SK-N-SH (cell line): ENCODE results near the gene POLD2. TPM values are rescaled to one million over a fixed set of nuclear protein-coding genes. Genes with fewer than 3 reads are reported as not detected.

ENCODE experiments used
- CTCF ChIA-PET: fragments of 300-600, 350-600 bp; formaldehyde crosslinking; extraction: SDS; loops from one replicate; lab custom pipeline; 2021; lab: Yijun Ruan, JAX
- POLR2A ChIA-PET: fragments of 350-600 bp; sonication (Branson Sonifier 250); formaldehyde crosslinking; extraction: SDS; loops from one replicate; lab custom pipeline; 2020; ENCODE audit warnings: antibody characterized with exemption, inconsistent platforms; lab: Yijun Ruan, JAX
- DNase-seq: peaks from one replicate; pipeline ENCODE4 v3.0.0; 2012
- H2AFZ ChIP-seq: fragments of 200-600 bp; sonication (generic); 2 replicates; pipeline ENCODE4 v1.8.1; 2016; ENCODE audit warnings: antibody characterized with exemption, mild to moderate bottlenecking, low read depth
- H3F3A ChIP-seq: fragments of 200-600 bp; sonication (generic); replicated peaks from 2 replicates; pipeline ENCODE3; 2016; ENCODE audit warnings: antibody characterized with exemption, mild to moderate bottlenecking; ENCODE audit not compliant: insufficient read depth
- H3K27ac ChIP-seq, 2 experiments: fragments of 200-500 bp in 1 of 2; fragments of 200-600 bp in 1 of 2; sonication (Bioruptor generic) in 1 of 2; sonication (generic), shearing (Covaris generic) in 1 of 2; 2 replicates each; pipeline versions ENCODE4 v1.5.1 to v1.6.1; 2014 to 2016; ENCODE audit warnings: low read depth in 2 of 2, inconsistent platforms in 1 of 2, low read length in 1 of 2, mild to moderate bottlenecking in 1 of 2, mixed read lengths in 1 of 2
- H3K27me3 ChIP-seq: fragments of 200-600 bp; sonication (generic), shearing (Covaris generic); 2 replicates; pipeline ENCODE4 v1.6.1; 2016; ENCODE audit warnings: mixed run types; ENCODE audit not compliant: insufficient read depth
- H3K36me3 ChIP-seq, 2 experiments: fragments of 200-500 bp in 1 of 2; fragments of 200-600 bp in 1 of 2; sonication (Bioruptor generic) in 1 of 2; sonication (generic) in 1 of 2; replicated peaks in 1 of 2; 2 replicates each; pipeline versions ENCODE3 to v1.5.1; 2014 to 2016; ENCODE audit warnings: low read length in 1 of 2, mild to moderate bottlenecking in 1 of 2; ENCODE audit not compliant: insufficient read depth in 2 of 2, control insufficient read depth in 1 of 2
- H3K4me1 ChIP-seq, 2 experiments: fragments of 200-500 bp in 1 of 2; fragments of 200-600 bp in 1 of 2; sonication (Bioruptor generic) in 1 of 2; sonication (generic), shearing (Covaris generic) in 1 of 2; 2 replicates each; pipeline versions ENCODE4 v1.5.1 to v1.6.1; 2014 to 2016; ENCODE audit warnings: low read depth in 1 of 2, low read length in 1 of 2, mixed run types in 1 of 2; ENCODE audit not compliant: insufficient read depth in 2 of 2, control insufficient read depth in 1 of 2
- H3K4me2 ChIP-seq: fragments of 200-600 bp; sonication (generic), shearing (Covaris generic); 2 replicates; pipeline ENCODE4 v1.6.1; 2017; ENCODE audit warnings: mixed run types
- H3K4me3 ChIP-seq, 2 experiments: fragments of 200-500 bp in 1 of 2; fragments of 200-600 bp in 1 of 2; sonication (Bioruptor generic) in 1 of 2; sonication (generic), shearing (Covaris generic) in 1 of 2; 2 replicates each; pipeline versions ENCODE4 v1.5.1 to v1.8.1; 2014 to 2016; ENCODE audit warnings: low read depth in 2 of 2, inconsistent platforms in 1 of 2, low read length in 1 of 2, mild to moderate bottlenecking in 1 of 2, mixed read lengths in 1 of 2, moderate library complexity in 1 of 2
- H3K79me2 ChIP-seq: fragments of 200-600 bp; sonication (generic); 2 replicates; pipeline ENCODE4 v1.8.1; 2017; ENCODE audit warnings: mild to moderate bottlenecking; ENCODE audit not compliant: insufficient read depth
- H3K9ac ChIP-seq: fragments of 200-600 bp; sonication (generic); 2 replicates; pipeline ENCODE4 v1.6.1; 2017; ENCODE audit warnings: mixed run types
- H3K9me2 ChIP-seq: fragments of 200-600 bp; sonication (generic); 2 replicates; pipeline ENCODE4 v1.6.1; 2017; ENCODE audit warnings: mixed run types
- H3K9me3 ChIP-seq: fragments of 200-600 bp; sonication (generic); 2 replicates; pipeline ENCODE4 v1.6.1; 2017; ENCODE audit warnings: mixed run types, mild to moderate bottlenecking, moderate library complexity
- H4K20me1 ChIP-seq: fragments of 200-600 bp; sonication (generic); 2 replicates; pipeline ENCODE4 v1.6.1; 2017; ENCODE audit warnings: mild to moderate bottlenecking, mixed run types; ENCODE audit not compliant: insufficient read depth
- CHD2 ChIP-seq: fragments of 150-350 bp; IDR thresholded peaks from 2 replicates; pipeline ENCODE4 v1.6.1; 2018; ENCODE audit warnings: low read length; ENCODE audit not compliant: partially characterized antibody
- EZH2phosphoT487 ChIP-seq: fragments of 200-600 bp; sonication (generic); IDR thresholded peaks from 2 replicates; pipeline ENCODE4 v1.6.1; 2017; ENCODE audit warnings: low read depth, mixed run types, mild to moderate bottlenecking, antibody characterized with exemption, moderate library complexity, borderline replicate concordance
- FOSL2 ChIP-seq: IDR thresholded peaks from 2 replicates; pipeline ENCODE4 v1.4.0; 2012; ENCODE audit warnings: low read depth, mild to moderate bottlenecking, moderate library complexity, borderline replicate concordance
- GATA2 ChIP-seq: sonication (generic); formaldehyde crosslinking; IDR thresholded peaks from 2 replicates; pipeline ENCODE4 v1.5.0; 2020; ENCODE audit warnings: mild to moderate bottlenecking, missing genetic modification reagents
- JUND ChIP-seq: IDR thresholded peaks from 2 replicates; pipeline ENCODE4 v1.4.0; 2012
- MXI1 ChIP-seq: IDR thresholded peaks from 2 replicates; pipeline ENCODE4 v1.6.1; 2012; ENCODE audit warnings: mild to moderate bottlenecking, low read depth, low read length, improper control_type of control experiment
- RAD21 ChIP-seq: IDR thresholded peaks from 2 replicates; pipeline ENCODE4 v1.6.1; 2012; ENCODE audit warnings: mild to moderate bottlenecking, low read length
- RCOR1 ChIP-seq: fragments of 150-350 bp; IDR thresholded peaks from 2 replicates; pipeline ENCODE4 v1.6.1; 2017; ENCODE audit warnings: antibody characterized with exemption, low read length
- RXRA ChIP-seq: IDR thresholded peaks from 2 replicates; pipeline ENCODE4 v1.4.0; 2012; ENCODE audit warnings: low read depth, mild to moderate bottlenecking, borderline replicate concordance
- WGBS: methylation state at CpG from one replicate; pipeline ENCODE4 v1.1.6; 2017; ENCODE audit warnings: low lambda C conversion rate; 5-methylcytosine and 5-hydroxymethylcytosine counted together
- polyA plus RNA-seq, 3 experiments: library from polyadenylated mRNA; depleted of rRNA; stranded (reverse); fragments of >200 nt; gene quantifications; 2 replicates each; pipeline ENCODE4 v1.2.3, GENCODE V29; 2012
- TF ChIP-seq, protein P1 (sequence below): fragments of 150-350 bp; IDR thresholded peaks from 2 replicates; pipeline ENCODE4 v1.6.1; 2016; ENCODE audit warnings: mild to moderate bottlenecking, low read depth, low read length
- TF ChIP-seq, protein P2 (sequence below): IDR thresholded peaks from 2 replicates; pipeline ENCODE4 v1.4.0; 2012; ENCODE audit warnings: low read depth
- TF ChIP-seq, protein P3 (sequence below): IDR thresholded peaks from 2 replicates; pipeline ENCODE4 v1.4.0; 2012; ENCODE audit warnings: low read depth, borderline replicate concordance
- TF ChIP-seq, protein P4 (sequence below): fragments of 150-350 bp; IDR thresholded peaks from 2 replicates; pipeline ENCODE4 v1.6.1; 2017; ENCODE audit warnings: antibody characterized with exemption, low read length, low read depth, borderline replicate concordance

The POLD2 gene
- polyA plus RNA-seq, 1 of the 3 experiments (the other 2 are of a cell fraction) = 194 TPM

DNA sequence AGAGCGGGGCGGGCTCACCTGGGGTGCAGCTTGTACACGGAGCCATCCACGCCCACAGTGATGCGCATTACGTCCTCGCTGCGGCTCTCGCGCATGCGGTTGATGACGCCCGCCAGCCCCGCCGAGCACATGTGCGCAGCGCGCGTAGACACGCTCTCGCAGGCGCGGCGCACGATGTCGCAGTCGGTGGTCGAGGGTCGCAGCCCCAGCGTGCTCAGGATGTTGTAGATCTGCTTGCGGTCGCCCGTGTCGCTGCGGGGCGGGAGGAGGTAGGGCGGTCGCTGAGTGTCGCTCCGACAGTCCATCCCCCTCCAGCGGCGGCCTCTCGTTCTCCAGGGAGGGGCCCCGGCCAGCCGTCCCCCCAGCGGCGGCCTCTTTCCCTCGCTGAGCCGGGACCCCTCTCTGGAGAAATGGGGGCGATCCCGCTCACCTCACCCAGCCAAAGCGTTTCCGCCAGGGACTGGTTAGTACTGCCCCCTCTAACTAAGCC is 22.2 kb upstream of the POLD2 start (continued):
- TF ChIP-seq, protein P1, sequence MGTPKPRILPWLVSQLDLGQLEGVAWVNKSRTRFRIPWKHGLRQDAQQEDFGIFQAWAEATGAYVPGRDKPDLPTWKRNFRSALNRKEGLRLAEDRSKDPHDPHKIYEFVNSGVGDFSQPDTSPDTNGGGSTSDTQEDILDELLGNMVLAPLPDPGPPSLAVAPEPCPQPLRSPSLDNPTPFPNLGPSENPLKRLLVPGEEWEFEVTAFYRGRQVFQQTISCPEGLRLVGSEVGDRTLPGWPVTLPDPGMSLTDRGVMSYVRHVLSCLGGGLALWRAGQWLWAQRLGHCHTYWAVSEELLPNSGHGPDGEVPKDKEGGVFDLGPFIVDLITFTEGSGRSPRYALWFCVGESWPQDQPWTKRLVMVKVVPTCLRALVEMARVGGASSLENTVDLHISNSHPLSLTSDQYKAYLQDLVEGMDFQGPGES = no peak
- TF ChIP-seq RAD21 (no peak), EZH2phosphoT487 (no peak)
- TF ChIP-seq, protein P2, sequence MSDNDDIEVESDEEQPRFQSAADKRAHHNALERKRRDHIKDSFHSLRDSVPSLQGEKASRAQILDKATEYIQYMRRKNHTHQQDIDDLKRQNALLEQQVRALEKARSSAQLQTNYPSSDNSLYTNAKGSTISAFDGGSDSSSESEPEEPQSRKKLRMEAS = no peak

DNA sequence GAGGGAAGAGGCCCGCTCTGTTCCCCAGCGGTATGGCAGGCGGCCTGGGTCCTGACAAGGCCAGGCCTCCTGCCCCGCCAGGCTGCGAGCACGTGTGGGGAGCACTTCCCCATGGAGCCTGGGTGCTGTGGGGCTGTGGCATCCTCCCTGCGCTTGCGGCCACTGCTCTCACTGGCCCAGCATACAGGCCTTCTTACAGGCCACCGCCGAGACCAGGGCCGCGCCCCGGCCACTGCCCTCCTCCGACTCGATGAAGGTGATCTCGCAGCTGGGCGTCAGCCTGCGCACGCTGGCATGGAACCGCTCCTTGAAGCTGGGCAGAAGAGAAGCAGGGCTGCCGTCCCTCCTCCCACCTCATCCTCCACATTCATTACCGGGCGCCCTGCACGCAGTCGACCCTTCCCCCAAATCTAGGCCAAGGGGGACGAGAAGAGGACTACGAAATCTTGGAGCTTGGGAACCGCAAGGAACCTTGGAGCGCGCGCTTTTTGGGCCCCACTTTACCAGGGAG is 21.7 kb upstream of the POLD2 start:
- no peaks in the 10 kb centered on the region for H3K9me2 ChIP-seq
- peak overlapping the region; percentile 80 for H3K4me2 ChIP-seq
- DNase-seq = peak; percentile 42
- ChIA-PET CTCF (interaction anchor here (0.6 to 1.1 kb wide), 3 partner anchors 13 to 52 kb away, joined by 3 read pairs; partner anchors contain the start of gene GCK), POLR2A (interaction anchor here (0.6 kb wide), 1 partner anchor 173 kb away, joined by 3 read pairs; no protein-coding TSS in a partner anchor)
- no peaks in the 10 kb centered on the region for H3K27me3 ChIP-seq
- no peaks in the 10 kb centered on the region for H4K20me1 ChIP-seq
- no peak overlapping the region for H3K9ac ChIP-seq
- no peaks in the 10 kb centered on the region for H3K9me3 ChIP-seq
- peaks cover 8% of the 10 kb centered on the region for H3F3A ChIP-seq
- H3K79me2 ChIP-seq = no peaks in the 10 kb centered on the region
- 95% methylated on average over 29 of the region's 31 CpGs for WGBS
- no peak overlapping the region; the same call in 1 of the 2 replicates for H2AFZ ChIP-seq
- no peak overlapping the region for H3K27ac ChIP-seq
- peak overlapping the region in 1 of 2 experiments; percentile 51; a peak in 1 of 4 replicates for H3K4me3 ChIP-seq
- peaks cover 0 to 15% of the 10 kb centered on the region in 2 experiments; a peak in 1 of 4 replicates for H3K4me1 ChIP-seq
- H3K36me3 ChIP-seq = no peaks in the 10 kb centered on the region
- TF ChIP-seq RCOR1 = no peak
- no peak for TF ChIP-seq GATA2 (CRISPR knock-in tag)
- TF ChIP-seq RAD21 = no peak

DNA sequence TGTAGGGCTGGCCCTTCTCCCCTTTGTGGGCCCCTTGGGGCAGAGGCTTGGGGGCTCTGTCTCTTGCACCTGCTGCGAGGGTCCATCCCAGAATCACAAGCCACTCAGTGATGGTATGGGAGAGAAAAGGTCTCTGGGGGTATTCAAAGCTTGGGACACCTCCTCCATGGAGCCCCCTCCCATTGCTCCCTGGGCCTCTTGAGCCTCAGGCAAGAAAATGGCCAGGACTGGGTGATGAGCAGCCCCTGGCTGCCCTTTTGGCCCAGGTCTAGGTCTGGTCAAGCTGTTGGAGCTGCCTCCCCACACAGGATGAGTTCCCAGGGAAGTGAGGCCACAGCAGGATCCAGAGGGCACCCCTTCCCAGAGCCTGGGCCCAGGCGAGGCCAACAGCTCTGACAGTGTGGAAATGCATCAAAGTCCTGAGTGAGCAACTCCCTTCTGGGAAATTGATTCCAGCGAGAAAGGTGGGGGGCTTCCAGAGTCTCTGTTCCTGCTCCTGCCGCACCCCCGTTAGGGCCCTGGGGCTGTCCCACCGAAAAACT is 21.1 kb upstream of the POLD2 start:
- Histone ChIP-seq H3K9me2 (no peaks in the 10 kb centered on the region), H3F3A (peaks cover 8% of the 10 kb centered on the region), H4K20me1 (no peaks in the 10 kb centered on the region), H3K27me3 (no peaks in the 10 kb centered on the region), H3K9me3 (no peaks in the 10 kb centered on the region), H3K9ac (no peak overlapping the region), H3K4me2 (no peak overlapping the region), H3K4me1 (peaks cover 0 to 15% of the 10 kb centered on the region in 2 experiments; a peak in 1 of 4 replicates), H3K27ac (no peak overlapping the region), H3K4me3 (no peak overlapping the region), H3K36me3 (no peaks in the 10 kb centered on the region), H2AFZ (no peak overlapping the region), H3K79me2 (no peaks in the 10 kb centered on the region)
- ChIA-PET POLR2A (no interaction called here), CTCF (interaction anchor here (0.9 to 1.1 kb wide), 2 partner anchors 13 to 53 kb away, joined by 3 read pairs; no protein-coding TSS in a partner anchor)
- DNase-seq = peak; percentile 29
- TF ChIP-seq MXI1 (no peak), FOSL2 (no peak), RXRA (no peak), JUND (no peak), CHD2 (no peak), RAD21 (no peak)
- TF ChIP-seq, protein P3, sequence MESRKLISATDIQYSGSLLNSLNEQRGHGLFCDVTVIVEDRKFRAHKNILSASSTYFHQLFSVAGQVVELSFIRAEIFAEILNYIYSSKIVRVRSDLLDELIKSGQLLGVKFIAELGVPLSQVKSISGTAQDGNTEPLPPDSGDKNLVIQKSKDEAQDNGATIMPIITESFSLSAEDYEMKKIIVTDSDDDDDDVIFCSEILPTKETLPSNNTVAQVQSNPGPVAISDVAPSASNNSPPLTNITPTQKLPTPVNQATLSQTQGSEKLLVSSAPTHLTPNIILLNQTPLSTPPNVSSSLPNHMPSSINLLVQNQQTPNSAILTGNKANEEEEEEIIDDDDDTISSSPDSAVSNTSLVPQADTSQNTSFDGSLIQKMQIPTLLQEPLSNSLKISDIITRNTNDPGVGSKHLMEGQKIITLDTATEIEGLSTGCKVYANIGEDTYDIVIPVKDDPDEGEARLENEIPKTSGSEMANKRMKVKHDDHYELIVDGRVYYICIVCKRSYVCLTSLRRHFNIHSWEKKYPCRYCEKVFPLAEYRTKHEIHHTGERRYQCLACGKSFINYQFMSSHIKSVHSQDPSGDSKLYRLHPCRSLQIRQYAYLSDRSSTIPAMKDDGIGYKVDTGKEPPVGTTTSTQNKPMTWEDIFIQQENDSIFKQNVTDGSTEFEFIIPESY = no peak
- TF ChIP-seq, protein P4, sequence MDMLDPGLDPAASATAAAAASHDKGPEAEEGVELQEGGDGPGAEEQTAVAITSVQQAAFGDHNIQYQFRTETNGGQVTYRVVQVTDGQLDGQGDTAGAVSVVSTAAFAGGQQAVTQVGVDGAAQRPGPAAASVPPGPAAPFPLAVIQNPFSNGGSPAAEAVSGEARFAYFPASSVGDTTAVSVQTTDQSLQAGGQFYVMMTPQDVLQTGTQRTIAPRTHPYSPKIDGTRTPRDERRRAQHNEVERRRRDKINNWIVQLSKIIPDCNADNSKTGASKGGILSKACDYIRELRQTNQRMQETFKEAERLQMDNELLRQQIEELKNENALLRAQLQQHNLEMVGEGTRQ = no peak
- WGBS = 83% methylated on average over 6 of the region's 6 CpGs
